ENCODE results near the gene DTX3.
"Not testable (repeated sequence)": the region's sequence is repeated elsewhere in the genome, so short reads cannot be mapped to it uniquely, and the experiment has no call there.

Gene DTX3

GRCh38 chr12:57609101-57609780 lies 4.6 kb downstream of the DTX3 start:
- no peak for DNase-seq

- DNase-seq = no peak
These were observed 5.3 kb downstream of the DTX3 start for GRCh38 chr12:57609781-57610553.

GRCh38 chr12:57610554-57611107 lies 6.0 kb downstream of the DTX3 start:
- no peak for DNase-seq

GRCh38 chr12:57611108-57611826 lies 6.6 kb downstream of the DTX3 start, which contains the start of gene ARHGEF25:
ARHGEF25 (plus strand) TSS chr12:57611435; CDS start chr12:57611895, 460 bp downstream.
- DNase-seq = peak; percentile 77

GRCh38 chr12:57611827-57612710 lies 7.4 kb downstream of the DTX3 start:
- no peak for DNase-seq

GRCh38 chr12:57612711-57613426 lies 8.2 kb downstream of the DTX3 start:
- DNase-seq = no peak

GRCh38 chr12:57613427-57614109 lies 8.9 kb downstream of the DTX3 start:
- DNase-seq = no peak

- peak; percentile 41 for DNase-seq
These were observed 9.7 kb downstream of the DTX3 start for GRCh38 chr12:57614178-57614947.

GRCh38 chr12:57614948-57615500 lies 10.4 kb downstream of the DTX3 start:
- DNase-seq = no peak

GRCh38 chr12:57615637-57616036 lies 11.0 kb downstream of the DTX3 start:
- no peak for DNase-seq

- no peak for DNase-seq
These were observed 11.9 kb downstream of the DTX3 start for GRCh38 chr12:57616383-57617101.

GRCh38 chr12:57617942-57618341 lies 13.3 kb downstream of the DTX3 start:
- no peak for DNase-seq

GRCh38 chr12:57618431-57618830 lies 13.8 kb downstream of the DTX3 start:
- not testable (repeated sequence) for DNase-seq

- no peak for DNase-seq
These were observed 14.4 kb downstream of the DTX3 start for GRCh38 chr12:57618966-57619433.

- DNase-seq = peak; percentile 46
These were observed 15.0 kb downstream of the DTX3 start for GRCh38 chr12:57619434-57620244.

- no peak for DNase-seq
These were observed 15.8 kb downstream of the DTX3 start for GRCh38 chr12:57620245-57620935.

- peak; percentile 39 for DNase-seq
These were observed 16.4 kb downstream of the DTX3 start for GRCh38 chr12:57620936-57621496.

Measured in stimulated activated CD4-positive, alpha-beta T cell treated with anti-CD3 and anti-CD28 coated beads, Interleukin-15, amount 100 ng/mL, for 24 hours (primary cell).